DMS153 treated with DMSO at 0.1 percent for 48 hours (cell line): ENCODE results near the gene HSBP1L1.

Experiments
- DNase-seq: peaks from one replicate; lab custom pipeline; 2025; ENCODE audit not compliant: unreplicated experiment; lab: John Stamatoyannopoulos, UW

HSBP1L1 gene

DNA sequence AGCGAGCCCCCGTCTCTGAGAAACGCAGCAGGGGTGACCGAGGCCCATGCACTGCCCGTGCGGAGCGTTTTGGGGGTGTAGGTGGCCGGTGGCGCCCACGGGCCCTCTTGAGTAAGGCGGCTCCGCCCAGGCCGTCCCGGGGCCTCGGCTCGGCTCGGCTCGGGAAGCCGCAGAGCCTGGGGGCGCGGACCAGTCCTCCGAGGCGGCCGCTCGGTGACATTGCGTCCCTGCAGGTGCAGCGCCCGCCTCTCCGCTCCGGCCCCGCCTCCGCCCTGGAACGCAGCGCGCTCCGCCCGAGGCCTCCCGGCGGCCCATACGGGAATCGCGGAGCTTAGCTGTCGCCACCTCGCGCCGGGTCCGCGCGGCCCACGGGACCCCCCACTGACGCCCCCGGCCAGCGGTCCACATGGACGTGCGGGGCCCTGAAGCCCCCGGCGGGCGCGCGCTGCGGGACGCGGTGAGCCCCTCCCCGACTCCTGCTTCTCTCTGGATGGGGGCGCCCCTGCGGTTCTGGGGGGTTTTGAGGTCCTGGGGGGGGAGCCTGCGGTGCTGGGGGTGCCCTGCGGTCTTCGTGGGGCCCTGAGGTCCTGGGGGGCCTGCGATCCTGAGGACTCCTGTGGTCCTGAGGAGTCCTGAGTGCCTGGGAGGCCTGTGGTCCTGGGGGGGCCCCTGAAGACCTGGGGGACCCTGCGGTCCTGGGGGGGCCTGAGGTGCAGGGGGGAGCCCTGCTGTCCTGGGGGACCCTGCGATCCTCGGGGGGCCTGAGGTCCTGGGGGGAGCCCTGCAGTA lies at the start of gene HSBP1L1:
TSS of gene HSBP1L1 (plus strand) at position 314 of the 789 bp plus-strand sequence. CDS start at position 407, 93 bp downstream.
- DNase-seq = no peak

DNA sequence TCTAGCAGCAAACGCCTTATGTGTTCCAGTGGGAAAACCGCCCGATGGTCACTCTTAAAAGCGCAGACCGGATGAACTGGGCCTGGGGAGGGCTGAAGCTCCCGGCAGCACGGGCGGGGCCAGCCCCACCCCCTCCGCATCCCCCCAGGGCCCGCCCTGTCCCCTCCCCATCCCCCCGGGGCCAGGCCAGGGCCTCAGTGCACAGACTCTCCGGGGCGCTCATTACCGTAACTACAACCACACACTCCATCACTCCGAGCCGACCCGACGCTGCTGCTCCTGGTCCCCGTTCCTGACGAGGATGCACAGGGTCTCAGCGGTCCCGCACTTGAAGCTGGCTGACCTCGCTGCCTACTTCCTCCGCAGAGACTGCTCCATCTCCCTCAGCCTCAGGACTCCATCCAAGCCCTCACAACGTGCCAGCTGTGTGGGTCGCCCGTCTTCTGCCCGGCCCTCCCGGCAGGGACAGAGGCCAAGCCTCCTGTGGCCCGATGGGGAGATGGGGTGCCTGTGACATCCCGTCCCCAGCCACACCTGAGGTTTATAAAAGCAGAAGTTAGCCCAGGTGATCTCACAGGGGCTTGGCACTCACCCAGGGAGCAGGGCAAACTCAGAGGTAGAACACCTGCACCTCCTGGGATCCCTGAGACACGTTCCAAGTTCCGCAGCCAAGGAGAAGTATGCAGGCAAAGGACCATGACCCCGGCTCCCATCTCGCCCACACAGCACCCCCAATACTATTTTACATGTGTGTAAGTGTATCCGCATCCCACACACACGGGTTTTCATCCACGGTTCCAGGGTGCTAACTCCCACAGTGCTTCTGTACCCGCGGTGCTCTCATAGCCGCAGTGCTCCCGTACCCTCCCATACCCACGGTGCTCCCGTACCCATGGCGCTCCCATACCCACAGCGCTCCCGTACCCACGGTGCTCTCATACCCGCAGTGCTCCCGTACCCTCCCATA lies 49.0 kb upstream of the HSBP1L1 start:
- DNase-seq = no peak

DNA sequence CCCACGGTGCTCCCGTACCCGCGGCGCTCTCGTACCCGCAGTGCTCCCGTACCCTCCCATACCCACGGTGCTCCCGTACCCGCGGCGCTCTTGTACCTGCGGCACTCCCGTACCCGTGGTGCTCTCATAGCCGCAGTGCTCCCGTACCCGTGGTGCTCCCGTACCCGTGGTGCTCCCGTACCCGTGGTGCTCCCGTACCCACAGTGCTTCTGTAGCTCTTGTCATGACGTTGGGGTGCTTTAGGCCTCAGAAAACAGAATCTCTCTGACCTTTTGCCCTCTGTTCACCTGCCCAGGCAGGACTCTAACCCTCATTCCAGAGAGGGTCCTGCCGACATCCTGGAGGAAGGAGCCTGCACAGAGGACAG lies 48.3 kb upstream of the HSBP1L1 start:
- no peak for DNase-seq

DNA sequence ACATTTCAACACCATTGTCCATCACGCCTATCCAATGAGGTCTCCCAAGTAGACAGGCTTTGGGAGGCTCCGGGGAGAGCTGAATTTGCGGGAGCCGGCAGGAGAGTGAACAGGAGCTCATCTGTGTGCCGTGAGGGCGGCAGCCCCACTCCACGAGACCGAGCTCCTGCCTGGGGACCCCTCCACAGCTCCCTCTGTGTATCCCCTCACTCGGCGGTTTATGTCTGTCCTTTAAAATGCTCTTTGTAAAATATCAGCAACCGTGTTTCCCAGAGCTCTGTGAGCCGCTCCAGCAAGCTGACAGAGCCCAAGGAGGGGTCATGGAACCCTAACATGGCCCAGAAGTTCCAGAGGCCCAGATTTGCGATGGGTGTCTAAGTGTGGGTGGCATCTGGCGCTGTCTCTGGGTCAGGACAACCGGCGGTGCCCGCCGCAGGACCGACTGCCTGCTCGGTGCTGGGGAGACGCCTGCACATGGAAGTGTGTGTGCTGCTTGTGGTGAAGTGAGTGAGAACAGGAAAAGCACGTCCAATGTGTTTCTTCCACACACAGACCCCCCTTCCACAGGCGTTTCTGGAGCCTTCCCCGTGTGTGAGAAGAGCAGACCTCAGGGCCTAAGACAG lies 47.8 kb upstream of the HSBP1L1 start:
- no peak for DNase-seq

DNA sequence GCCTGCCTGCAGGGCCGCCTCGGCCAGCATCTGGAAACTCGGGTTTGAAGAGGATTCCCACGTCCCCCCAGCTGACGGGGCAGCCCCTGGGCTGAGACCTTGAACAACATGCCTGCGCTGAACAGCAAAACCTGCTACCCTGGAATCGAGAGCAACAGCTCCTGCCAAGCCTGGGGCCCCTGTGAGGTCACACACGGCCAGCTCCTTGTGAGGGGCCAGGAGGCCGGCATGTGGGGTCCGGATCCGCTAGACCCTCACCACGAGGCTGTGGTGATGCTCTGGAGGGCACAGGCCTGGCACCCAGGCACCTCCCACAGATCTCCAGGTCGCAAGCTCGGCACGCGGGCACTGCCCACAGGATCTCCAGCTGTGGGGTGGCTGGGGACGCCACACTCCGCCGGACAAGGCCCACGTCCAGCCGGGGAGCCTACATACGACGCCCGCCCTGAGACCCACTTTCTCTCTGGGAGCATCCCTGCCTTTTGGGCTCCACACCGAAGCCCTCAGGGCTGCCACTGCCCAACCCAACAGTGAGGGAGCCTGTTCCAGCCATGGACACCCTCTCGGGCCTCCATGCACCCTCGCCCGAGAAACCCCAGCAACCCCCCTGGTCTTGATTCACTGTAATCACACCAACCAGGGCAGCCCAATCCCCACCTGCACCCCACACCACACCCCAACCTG lies 47.1 kb upstream of the HSBP1L1 start:
- no peak for DNase-seq

DNA sequence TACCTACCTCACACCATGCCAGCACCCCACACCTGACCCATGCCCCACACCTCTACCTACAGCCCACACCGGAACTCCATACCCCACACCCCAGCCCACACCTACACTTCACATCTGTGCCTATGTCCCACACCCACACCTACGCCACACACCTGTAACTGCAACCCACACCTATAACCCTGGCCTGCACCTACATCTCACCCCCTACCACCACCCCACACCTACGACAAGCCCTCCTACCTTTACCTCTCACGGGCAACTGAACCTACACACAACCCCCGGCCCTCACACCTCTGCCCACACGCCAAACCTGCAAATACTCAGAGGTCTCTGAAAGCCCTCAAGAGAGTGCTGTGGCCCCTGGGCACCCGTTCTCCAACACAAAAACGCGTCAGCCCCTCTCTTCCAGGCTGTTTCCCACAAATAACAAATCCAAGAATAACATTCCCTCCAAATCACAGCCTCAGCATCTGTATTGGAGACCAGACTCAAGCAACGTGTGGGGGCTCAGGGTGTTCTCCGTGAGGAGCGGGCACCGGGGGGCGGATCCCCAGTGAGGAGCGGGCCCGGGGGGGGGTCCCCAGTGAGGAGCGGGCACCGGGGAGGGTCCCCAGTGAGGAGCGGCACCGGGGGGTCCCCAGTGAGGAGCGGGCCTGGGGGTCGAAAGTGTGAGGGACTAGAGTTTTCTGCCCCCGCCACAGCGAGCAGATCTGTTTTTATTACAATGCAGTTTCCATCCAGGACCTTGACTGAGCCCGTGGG lies 46.4 kb upstream of the HSBP1L1 start:
- no peak for DNase-seq

- no peak for DNase-seq
Observed at GRCh38 chr18:79918615-79919011, 45.8 kb upstream of the HSBP1L1 start.

- no peak for DNase-seq
Observed at GRCh38 chr18:79919089-79919488, 45.4 kb upstream of the HSBP1L1 start.

DNA sequence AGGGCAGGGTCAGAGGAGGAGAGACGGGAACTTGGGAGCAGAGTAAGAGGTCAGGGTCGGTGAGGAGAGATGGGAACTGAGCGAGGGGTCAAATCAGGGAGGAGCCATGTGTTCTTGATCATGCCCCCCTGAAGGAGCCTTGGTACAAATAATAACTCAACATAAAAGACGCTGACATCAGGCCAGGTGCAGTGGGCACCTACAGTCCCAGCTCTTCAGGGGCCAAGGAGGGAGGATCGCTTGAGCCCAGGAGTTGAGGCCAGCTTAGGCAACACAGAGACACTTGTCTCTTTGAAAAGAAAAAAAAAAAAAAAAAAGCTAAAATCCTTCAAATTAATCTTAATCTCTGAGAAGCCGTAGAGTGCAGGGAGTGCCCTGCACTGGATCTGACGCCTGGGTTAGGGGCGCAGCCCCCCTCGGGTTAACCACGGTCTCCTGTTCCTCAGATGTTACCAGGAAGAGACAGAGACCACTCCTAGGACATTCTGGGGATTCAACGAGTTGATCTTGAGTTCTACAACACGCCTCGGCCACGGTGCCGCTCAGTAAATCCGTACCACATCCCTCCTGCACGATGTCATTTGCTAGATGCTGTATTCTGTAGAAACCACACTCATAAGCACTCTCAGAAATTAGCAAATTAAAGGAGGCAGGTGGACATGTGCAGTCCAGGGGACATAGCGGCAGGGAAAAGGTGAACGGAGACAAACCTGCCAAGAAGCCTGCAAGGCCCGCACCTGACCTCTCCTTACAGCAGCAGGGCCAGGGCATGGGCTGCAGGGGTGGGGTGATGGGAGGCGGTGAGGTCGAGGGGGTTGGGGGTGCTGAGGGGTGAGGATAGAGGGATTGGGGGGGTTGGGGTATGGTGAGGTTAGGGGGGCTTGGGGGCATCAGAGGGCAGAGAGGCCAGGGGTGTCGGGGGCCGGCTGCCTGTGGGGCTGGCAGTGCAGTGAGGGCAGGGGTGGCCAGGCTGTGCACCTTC lies 42.2 kb upstream of the HSBP1L1 start:
- no peak for DNase-seq

- no peak for DNase-seq
Observed at GRCh38 chr18:79922971-79923411, 41.5 kb upstream of the HSBP1L1 start.

DNA sequence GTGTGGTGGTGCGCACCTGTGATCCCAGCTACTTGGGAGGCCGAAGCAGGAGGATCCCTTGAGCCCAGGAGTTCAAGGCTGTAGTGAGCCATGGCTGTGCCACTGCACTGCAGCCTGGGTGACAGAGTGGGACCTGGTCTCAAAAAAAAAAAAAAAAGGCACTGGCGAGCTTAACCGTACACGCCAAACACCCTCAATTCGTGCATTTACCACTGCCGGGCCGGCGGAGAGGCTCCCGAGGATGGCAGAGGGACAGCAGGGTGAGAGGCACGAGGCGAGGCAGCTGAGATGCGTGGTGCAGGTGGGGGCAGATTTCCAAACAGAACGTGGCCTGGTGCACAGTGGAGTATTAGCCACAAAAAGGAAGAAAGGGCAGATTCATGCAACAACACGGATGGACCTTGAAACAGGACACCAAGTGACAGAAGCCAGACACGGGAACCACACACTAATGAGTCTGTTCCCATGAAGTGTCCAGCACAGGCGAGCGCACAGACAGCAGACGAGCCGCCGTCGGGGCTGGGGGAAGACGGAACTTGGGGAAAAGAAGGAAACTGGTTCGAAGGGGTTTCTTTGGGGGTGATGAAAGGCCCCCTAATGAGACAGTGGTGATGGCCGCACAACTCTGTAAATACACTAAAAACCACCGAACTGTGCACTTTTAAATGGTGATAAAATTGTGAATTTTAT lies 40.4 kb upstream of the HSBP1L1 start:
- no peak for DNase-seq

DNA sequence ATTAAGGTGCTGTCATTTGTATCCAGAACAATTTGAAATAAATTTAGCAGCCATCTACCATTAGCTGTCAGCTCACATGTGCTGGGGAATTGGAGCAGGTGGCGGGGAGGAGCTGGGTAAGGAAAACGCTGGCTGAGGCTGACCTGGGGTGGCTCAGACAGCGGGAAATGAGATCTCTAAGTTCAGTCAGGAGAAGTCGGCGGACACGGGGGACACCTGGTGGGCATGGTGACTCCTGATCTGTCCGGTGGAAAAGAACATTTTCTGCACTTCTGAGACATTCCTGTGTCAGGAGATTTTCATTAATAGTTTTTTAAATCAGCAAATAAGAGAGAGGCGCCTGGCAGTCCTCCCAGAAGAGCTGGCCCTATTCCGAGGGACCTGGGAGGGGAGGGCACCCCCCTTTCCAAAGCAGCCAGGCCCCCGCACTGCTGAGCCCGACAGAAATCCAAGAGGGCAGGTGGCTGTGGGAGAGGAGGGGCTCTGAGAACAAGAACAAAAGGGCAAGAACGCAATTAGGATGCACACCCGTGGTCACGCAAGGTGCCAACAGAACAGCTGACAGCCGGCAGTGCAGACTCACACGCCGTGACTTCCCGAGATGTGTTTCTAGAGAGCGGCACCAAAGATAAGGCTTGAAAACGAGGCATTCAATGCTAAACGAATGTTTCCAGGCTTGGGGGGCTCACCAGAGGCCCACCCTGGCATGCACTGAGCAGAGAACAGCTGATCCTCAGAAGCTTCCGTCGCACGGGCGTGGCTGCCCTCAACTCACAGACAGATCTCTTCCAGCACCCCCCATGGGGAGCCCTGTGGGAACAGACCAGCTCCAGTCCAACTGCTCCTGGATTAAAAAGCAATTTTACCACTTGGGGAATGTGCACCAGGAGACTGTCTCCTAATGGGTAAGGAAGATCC lies 39.4 kb upstream of the HSBP1L1 start:
- no peak for DNase-seq

DNA sequence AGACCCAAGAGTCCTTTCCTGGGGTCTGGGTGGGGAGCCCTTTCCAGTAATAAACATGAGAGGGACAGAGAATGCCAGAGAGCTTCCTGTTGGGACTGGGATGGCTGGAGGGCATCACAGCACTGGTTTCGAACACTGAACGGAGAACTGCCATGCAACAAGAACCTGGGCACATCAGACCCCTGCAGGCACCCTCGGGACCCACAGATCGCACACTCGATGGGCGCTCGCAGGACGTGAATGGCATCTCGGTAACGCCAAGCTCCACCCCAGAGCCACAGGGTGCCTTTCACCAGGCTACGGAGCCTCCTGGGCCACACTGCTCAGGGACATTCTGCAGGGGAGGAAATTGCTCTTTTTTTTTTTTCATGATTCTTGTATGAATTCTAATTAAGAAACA lies 38.1 kb upstream of the HSBP1L1 start:
- DNase-seq = no peak

- no peak for DNase-seq
Observed at GRCh38 chr18:79926715-79927606, 37.5 kb upstream of the HSBP1L1 start.

DNA sequence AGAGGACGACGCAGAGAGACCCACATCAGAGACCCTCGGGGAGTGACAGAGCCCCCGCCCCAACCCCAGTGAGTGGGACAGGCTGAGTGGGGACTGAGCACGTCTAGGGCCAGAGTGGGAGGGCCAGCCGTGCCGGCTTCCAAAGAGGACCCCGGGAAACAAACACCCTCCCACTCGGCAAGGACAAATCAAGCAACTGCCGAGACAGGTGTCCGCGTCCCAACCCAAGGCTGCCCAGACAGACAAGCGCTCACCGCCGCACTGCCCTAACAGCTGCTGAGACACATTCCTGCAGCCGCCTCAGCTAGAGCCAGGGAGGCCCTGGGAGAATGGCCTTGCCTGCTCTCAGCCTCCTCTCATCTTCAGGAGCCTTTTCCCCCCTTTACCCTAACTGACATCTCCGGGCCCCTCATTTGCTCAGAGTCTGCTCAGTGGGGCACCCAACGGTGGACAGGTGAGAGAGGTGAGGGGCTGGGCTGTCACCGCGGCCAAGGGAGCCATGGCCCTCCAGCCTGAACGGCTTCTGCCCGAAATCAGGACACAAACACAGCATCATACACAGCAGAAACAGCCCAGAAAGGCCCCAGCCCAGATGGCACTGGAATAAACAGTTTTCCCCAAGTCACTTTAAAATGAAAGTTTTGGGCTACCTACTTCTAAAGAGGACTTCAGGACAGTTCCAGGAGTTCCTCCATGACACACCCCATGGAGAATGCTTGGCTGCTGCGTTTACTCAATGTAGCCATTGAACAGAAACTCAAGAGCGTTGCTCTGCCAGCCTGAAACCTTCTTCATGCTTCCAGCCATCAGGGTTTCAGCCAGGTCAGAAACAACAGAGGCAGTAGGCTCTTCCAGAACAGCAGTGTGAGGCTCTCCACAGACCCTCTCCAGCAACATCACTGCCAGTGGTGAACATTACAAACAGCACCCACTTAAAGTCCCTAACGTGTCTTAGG lies 36.6 kb upstream of the HSBP1L1 start:
- no peak for DNase-seq
